NCI-H2227 treated with DMSO at 0.1 percent for 48 hours (cell line): ENCODE data around the gene RBP5.
"Not testable (repeated sequence)": the region's sequence is repeated elsewhere in the genome, so short reads cannot be mapped to it uniquely, and the experiment has no call there.

ENCODE experiments used
- DNase-seq: peaks from one replicate; lab custom pipeline; 2025; lab: John Stamatoyannopoulos, UW

The RBP5 gene

DNA sequence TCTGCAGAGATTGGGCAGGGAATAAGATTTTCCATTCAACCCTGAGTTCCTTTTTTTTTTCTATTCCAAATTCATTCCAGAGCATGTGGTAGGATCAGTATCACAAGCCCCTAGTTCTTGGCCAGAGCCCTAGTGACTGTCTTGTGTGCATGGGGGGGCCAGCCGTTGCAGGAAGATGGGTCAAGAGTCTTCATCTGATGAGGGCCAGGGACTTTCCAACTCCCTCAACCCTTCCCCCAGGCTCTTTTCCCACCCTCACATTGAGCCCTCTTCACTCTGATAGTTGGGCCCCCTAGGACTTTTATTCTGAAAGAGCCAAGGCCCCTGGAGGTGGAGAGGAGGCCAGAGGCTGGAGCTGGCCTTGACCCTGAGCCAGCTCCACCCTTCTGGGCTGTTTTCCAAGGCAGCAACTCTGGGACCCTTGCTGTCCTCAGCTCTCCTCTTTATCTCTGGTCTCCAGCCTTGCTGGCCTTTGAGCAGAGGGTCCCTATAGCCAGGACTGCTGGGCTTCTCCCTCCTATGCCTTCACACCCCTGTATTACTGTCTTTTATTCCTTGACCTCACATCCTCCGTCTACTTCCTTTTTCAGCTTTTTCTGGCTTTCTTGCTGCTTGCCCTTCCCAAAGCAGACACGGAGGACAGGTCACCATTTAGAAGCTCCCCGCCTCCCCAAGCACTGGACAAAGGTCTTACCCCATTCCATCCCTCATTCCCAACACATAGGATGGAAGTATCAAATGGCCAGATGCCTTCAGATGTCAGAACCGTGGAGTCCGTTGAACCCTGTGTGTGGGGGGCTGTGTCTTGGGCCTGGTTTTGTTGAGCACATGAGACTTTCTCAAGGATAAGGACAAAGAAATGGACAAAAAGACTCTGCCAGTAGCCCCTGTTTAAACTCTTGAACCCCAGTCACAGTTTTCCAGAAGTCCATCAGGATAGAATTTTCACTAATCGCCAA lies 5.6 kb downstream of the RBP5 start:
- DNase-seq: no peak

DNA sequence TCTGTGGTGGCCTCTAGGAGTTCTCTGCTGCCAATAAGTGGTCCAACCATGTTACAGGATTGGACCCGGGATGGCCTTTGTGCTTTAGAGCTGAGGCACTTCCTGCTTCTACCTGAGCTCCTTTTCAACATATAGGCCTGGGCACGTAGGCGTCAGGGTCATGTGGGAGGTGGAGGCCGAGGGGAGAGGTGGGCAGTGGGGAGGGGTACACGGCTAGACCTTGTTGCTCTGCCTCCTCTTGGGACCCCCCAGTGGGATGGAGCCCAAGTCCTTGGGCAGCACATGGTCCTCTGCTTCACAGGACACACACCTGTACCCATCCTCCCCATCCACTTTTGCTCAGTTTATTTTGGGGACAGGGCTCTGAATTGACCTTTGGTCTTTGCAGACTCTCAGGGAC lies 7.4 kb downstream of the RBP5 start:
- DNase-seq: no peak

DNA sequence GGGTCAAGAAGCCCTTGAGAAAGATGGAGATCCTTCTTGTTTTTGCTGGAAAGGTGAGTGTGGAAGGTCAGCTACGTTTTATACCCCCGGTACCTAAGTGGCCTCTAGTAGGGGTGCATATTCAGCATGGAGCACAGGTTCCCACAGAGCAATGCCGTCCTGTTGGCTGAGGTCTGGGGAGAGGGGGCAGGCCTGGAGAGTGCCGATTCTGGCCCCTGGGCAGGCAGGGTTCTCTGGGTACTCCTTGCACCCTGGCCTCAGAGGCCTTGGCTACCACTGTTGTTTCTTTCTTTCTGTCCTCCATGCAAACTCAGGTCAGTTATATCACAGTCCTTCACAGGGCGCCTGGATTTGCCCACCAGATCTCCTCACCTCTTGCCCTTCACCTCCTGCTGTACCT lies 8.5 kb downstream of the RBP5 start:
- DNase-seq: no peak

DNA sequence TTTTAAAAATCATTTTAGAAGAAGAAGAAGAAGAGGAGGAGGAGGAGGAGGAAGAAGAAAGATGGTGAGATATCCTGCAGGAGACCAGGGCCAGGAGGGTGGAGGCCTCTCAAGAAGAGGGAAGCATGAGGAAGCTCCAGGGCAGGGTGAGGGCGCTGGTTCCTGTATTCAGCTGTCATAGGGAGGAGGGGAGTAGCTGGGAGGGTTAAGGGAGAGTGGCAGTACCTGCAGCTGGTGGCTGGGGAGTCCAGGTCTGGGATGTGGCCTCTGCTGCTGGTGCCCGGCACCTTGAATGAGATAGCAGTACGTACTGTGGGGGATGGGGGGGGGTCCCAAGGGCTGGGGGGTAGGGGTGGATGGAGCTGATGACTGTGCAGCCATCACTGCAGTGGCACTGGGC lies 9.8 kb downstream of the RBP5 start:
- DNase-seq: no peak

DNA sequence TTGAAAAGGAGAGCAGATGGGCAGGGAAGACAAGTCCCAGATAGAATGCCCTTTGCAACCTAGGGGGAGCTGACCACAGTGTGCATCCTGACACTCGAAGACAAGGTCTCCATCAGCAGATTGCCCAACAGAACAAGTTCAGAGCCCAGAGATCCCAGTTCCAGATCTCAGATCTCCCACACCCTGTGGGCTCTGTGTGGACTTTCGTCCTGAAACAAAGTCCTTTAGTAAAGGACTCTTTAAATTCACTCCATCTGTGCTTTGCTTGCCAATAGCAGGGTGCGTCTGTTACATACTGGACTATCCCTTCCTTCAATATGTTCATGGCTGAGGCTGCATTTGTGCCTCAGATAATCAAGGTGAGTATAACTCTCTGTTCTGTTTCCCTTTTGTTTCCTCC lies 11.0 kb downstream of the RBP5 start:
- no peak for DNase-seq

DNA sequence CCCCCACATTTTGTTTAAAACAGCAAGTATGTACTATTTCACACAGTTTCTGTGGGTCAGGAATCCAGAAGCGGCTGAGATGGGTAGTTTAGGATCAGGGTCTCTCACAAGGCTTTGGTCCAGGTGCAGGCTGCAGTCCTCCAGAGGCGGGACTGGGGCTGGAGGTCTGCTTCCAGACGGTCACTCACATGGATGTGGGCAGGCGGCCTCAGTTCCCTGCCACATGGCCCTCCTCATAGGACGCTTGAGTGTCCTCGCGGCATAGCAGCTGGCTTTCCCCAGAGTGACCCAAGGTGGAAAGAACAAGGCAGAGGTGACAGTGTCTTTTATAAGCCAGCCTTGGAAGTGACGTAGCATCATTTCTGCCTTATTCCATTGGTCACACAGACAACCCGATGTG lies 11.8 kb downstream of the RBP5 start:
- no peak for DNase-seq

DNA sequence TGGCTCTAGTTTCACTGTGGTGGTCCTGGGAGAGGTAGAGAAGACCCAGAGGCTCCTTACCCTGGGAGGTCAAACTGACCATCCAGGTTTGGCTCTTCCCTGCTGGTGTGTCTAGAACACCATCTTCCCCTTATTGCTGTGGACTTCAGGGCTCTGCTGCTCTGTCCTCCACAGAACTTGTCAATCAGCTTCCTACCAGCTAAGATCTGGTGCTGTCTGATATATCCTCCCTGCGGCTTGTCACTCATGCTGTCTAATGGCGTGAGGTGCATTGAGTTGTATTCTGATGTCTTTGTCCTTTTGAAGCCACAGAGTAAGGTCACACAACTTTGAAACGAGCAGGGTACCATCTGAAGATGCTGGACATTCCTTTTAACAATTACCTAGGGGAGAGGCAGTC lies 12.5 kb downstream of the RBP5 start:
- DNase-seq: no peak

DNA sequence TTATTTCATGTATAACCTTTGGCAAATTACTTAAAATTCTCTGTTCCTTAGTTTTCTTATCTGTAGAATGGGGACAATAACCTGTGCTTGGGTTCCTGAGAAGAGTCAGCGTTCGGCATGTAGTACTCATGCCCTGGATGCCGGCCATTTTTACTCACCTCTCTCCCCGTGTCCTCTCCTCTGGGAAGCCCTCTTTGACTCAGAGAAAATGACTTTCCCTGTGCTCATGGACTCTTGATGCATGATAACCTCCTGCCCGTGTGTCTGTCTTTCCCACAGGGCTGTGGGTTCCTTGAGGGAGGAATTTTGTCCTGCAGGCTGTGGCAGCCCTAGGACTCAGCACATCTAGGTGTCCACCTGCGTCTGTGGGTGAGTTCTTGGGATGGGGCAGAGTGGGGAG lies 13.8 kb downstream of the RBP5 start:
- DNase-seq: no peak

DNA sequence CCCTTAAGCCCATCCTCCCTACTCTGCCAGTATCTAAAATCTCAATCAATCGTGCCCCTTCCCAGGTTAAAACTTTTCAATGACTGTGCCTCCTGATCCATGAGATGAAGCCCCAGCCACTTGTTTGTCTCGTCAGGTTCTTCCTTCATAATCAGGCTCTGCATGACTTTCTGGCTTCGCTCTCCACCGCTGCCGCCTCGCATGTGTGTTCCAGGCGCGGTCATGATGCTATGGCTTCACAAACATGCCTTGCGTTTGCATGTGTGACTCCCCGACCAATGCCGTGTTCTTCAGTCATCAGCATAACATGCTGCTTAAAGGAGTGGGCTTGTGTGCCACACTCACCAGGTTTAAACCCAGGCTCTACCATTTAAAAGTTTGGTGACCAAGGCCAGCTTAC lies 14.7 kb downstream of the RBP5 start:
- no peak for DNase-seq

DNA sequence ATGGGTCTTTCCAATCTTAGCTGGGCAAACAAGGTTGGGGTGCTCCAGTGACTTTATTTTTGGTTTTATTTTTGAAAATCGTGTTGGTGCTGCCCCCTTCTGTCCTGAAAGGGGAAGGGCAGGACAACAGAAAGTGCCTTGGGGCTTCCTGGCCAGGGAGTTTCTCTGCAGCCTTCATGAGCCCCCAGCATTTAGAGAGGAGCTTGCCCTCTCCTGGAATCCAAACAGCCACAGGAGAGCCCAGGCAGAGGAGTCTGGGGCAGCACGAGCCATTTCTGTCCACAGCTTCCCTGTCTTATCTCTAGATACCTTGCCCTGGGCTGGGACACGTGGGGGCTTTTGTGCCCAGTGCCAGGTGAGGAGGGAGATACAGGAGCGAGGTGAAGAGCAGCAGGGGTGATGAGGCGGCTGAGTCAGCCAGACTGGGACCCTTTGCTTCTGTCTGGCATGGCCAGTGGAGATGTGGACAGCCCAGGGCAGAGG lies 15.3 kb downstream of the RBP5 start:
- DNase-seq: no peak

DNA sequence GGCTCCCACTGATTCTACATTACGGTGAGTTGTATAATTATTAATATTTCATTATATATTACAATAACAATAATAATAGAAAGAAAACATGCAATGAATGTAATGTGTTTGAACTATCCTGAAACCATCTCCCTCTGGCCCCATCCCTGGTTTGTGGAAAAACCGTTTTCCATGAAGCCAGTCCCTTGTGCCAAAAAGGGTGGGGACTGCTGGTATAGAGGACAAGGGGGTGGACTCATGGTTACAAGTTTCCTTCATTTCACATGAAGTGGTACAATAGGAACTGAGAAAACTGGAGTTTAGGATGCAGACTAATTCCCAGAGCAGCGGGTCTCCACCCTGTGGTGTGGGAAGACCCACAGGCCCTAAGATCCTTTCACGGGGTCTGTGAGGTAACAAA lies 16.6 kb downstream of the RBP5 start:
- no peak for DNase-seq

DNA sequence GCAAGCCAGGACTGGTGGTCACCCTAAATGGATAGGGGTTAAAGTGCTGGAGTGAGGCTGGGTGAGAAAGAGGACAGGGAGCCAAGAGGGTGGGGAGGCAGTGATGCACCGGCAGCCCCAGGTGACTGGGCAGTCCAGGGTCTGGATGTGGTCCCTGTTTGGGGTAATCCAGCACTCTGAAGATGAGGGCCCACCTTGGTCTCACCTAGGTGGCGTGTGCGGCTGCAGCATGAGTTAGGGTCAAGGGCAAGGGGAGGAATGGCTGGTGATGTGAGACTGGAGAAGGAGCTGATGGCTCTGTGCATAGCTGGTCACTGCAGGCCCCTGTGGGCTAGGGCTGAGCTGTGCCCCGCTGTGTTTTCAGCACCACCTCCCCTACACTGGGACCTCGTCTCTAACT lies 18.0 kb downstream of the RBP5 start:
- DNase-seq: no peak

DNA sequence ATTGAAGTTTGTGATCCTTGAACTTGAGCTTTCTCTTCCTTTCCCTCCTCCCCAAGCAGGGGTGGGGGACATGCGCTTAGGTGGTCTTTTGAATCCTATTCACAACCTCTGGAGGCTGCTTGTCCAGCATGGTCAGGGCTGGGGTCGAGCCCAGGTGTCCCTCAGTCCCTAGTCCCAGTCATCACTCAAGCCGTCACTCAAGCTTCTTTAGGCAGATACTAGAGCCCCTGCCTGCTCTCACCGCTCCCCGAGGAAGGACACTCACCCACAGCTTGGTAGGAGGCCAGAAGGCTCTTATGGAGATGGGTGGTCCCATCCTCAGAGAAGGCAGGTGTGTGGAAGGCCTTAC lies 19.1 kb downstream of the RBP5 start:
- no peak for DNase-seq

DNA sequence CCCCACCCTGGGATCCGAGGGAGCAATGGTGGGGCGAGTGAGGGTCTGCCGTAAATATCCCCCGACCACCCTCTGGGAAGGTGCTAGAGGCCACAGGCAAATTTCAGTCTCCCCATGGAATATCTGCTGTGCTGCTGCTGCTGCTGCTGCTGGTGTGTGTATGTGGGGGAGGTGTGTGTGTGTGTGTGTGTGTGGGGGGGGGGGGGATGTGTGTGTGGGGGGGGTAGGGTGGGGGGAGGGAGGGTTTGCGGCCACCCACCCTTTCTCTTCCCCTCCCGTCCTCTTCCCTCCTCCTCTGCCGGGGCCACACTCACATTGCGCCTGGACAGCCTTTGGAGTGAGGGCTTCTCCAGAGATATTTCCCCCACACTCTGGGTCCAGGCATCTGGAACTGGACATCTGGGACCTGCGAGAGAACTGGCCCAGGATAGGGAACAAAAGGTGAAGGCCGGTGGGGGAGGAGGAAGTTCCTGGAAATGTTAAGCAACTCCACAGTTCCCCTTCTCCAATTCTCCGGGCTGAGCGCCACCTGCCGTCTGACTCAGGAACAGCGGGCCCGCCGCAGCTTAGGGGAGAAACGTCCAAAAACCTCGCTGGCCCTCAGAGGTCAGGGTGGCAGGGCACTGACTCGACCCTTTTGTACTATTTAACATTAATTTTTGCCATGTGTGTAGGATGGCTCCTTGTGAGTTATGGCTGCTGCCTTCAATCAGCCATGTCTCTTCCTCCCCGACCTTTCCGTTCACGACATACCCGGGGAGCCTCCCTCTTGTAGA lies 19.7 kb downstream of the RBP5 start, which contains the start of gene C1RL:
C1RL (minus strand) TSS at position 419 of the 776 bp plus-strand sequence; CDS start at position 385, 34 bp downstream.
- peak; percentile 17 for DNase-seq

DNA sequence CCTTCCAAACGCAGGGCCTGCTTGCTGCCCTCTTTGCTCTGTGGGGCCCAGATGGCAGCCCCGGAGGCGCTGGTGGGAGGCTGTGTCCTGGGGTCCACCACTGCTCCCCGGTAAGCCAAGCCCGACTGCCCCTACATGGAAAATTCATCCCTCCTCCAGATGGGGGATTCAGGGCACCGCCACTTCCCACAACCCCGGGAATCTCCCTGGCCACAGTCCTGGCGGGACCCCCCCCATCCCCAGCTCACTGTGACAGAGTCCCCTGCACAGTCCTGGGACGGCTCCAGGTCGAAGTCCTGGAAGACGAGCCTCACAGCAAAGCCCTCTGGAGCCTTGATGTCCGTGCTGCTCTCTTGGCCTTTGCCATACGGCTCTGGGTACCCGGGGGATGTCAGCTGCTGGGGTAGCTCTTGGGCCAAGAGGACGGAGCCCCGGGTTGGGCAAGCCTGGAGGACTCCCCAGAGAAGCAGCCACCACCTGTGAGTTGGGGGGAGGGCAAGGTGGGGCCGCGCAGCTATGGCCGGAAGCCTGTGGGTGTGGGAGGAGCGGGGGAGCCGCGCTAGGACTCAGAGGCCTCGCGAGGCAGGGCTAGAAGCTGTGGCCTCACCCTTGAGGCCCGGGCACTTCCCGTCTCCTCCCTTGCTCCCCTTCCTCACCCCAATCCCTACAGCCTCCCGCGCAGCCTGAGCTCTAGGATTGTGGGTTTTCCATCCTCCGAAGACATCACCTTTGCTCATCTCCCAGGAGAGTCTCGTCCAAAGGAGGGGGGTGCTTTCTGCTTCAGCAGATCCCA lies 20.5 kb downstream of the RBP5 start:
- no peak for DNase-seq

DNA sequence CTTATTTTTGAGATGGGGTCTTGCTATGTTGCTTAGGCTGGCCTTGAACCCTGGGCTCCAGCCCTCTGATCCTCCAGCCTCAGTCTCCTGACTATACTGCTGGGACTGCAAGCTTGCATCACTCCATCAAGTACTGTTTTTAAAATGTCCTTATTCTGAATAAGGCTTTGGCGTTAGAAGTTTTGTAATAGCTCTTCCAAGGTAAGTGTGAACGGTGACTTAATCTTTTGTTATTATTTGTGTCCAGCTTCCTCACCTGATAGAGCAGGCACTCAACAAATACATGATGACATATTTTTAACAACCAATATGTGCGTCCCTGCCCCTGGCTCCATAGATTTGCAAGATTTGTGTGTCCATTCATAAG lies 21.1 kb downstream of the RBP5 start:
- no peak for DNase-seq

DNA sequence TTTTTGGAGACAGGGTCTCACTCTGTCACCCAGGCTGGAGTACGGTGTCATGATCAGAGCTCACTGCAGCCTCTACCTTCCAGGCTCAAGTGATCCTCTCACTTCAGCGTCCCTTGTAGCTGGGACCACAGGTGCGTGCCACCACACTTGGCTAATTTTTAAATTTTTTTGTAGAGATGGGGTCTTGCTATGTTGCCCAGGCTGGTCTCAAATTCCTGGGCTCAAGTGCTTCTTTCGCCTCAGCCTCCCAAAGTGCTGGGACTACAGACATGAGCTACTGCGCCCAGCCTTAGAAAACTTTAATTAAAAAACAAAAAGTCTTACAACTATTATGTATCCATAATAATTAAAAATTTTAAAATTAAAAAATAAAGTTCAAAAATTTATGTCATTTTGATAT lies 21.5 kb downstream of the RBP5 start:
- DNase-seq: not testable (repeated sequence)

DNA sequence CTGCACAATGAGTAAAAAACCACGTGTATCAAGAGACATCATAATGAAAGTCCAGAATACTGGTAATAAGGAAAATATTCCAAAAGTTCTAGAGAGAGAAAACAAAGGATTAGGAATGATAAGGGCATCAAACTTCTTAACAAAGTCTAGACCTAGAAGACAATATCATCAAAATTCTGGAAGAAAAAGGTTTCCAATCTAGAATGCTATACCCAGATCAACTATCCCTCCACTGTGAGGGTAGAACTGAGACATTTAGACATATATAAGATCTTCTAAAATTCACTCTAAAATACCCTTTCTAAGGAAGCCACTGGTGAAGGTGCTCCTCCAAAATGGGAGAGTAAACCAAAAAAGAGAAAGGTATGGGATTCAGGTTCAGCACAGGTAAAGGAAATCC lies 22.6 kb downstream of the RBP5 start:
- no peak for DNase-seq

DNA sequence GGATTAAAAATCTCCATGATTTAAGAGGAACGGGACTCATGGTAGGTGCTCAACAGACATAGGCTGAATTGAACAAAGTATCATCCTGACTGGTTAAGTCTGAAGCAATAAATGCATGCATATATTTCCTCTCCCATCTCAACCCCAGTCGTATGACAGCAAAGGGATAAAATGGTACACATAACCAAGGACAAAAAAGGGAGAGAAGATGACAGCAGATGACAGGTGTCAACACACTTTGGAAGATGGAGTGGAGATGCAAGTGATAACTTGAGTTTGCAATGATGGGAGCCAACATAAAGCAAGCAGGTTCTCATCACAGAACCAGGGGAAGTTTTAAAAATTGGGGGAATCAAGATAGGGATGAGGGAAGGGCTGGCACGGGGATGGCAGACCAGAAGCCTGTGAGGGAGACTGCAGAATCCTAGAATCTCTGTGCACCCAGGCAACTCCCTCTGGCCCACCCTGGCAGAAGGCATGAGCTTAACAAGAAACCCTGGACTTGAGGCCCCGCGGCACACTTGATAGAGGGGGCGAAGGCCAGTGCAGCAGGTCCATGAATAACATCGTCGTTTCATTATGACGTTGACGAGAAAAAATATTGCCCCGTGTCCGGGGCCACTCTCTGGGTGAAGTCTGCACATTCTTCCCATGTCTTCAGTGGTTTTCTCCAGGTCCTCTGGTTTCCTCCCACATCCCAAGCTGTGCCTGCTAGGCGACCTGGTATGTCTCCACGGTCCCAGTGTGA lies 24.7 kb downstream of the RBP5 start:
- DNase-seq: no peak

DNA sequence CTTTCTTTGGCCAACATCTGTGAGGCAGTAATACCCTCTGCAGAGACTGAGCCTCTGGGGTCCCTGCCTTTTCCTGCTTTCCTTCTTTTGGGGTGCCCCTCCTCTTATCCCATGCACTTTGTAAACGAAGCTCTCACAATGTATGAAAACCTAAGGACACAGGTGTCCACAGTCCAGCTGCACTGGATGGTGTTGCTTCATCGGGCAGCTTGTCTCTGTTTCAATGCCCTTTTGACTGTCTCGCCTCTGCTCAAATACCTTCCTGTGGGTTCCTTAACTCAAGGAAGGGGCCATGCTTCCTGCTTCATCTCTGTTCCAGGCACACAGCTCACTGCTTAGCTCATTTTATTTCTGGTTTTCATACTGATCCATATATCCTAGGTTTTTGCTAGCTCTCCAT lies 26.1 kb downstream of the RBP5 start:
- no peak for DNase-seq

DNA sequence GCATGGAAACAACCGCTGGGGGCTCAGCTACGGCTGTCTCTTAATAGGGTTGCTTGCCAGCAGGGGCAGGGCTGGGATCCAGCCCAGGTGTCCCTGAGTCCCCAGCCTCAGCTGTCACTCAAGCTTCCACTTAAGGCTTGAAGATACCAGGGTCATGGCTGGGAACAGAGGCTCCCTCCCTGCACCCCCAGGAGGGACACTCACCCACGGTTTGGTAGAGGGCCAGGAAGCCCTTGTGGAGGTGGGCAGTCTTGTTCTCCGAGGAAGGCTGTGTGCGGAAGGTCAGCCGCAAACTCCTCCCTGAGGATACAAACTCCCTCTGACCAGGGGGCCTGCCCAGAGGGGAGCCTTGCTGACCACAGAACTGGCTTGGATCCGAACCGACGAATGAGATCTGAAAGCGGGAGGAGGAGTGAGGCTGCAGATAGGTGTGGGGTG lies 27.0 kb downstream of the RBP5 start:
- no peak for DNase-seq
